Loucy (cell line): ENCODE measurements around the gene TSPAN31.

Experiments used
- H2AFZ ChIP-seq: fragments of 200-600 bp; sonication (generic); 2 replicates; pipeline ENCODE4 v1.6.0; 2016; ENCODE audit warnings: antibody characterized with exemption, mild to moderate bottlenecking, low read length, moderate library complexity
- H3F3A ChIP-seq: fragments of 200-600 bp; 2 replicates; pipeline ENCODE4 v1.6.0; 2016; ENCODE audit warnings: antibody characterized with exemption, low read depth, mild to moderate bottlenecking
- H3K27me3 ChIP-seq: fragments of 200-600 bp; sonication (generic); 2 replicates; pipeline ENCODE4 v1.6.1; 2014; ENCODE audit warnings: low read length, mild to moderate bottlenecking; ENCODE audit not compliant: insufficient read depth, poor library complexity, severe bottlenecking
- H3K36me3 ChIP-seq: fragments of 200-600 bp; sonication (generic); 2 replicates; pipeline ENCODE4 v1.6.1; 2016; ENCODE audit warnings: low read length; ENCODE audit not compliant: insufficient read depth
- H3K4me1 ChIP-seq: fragments of 200-600 bp; sonication (generic); 2 replicates; pipeline ENCODE4 v1.5.1; 2014; ENCODE audit warnings: low read length, mild to moderate bottlenecking; ENCODE audit not compliant: insufficient read depth, poor library complexity, severe bottlenecking
- H3K4me2 ChIP-seq: fragments of 200-600 bp; sonication (generic); 2 replicates; pipeline ENCODE4 v1.6.0; 2014; ENCODE audit warnings: antibody characterized with exemption, low read length, low read depth, mild to moderate bottlenecking; ENCODE audit not compliant: poor library complexity, severe bottlenecking
- H3K4me3 ChIP-seq: fragments of 200-600 bp; sonication (generic); 2 replicates; pipeline ENCODE4 v1.5.1; 2014; ENCODE audit warnings: low read length, mild to moderate bottlenecking, mixed read lengths; ENCODE audit not compliant: poor library complexity, severe bottlenecking
- H3K79me2 ChIP-seq: fragments of 200-600 bp; sonication (generic); 2 replicates; pipeline ENCODE4 v1.6.1; 2014; ENCODE audit warnings: low read length; ENCODE audit not compliant: insufficient read depth
- H3K9ac ChIP-seq: fragments of 200-600 bp; sonication (generic); 2 replicates; pipeline ENCODE4 v1.6.0; 2014; ENCODE audit warnings: mild to moderate bottlenecking, low read depth, low read length, moderate library complexity; ENCODE audit not compliant: poor library complexity, severe bottlenecking
- H3K9me2 ChIP-seq: fragments of 200-600 bp; sonication (generic); replicated peaks from 2 replicates; pipeline ENCODE4 v1.6.1; 2016; ENCODE audit warnings: low read depth, low read length, mixed read lengths
- H3K9me3 ChIP-seq: fragments of 200-600 bp; sonication (generic); 2 replicates; pipeline ENCODE4 v1.6.1; 2014; ENCODE audit warnings: mild to moderate bottlenecking, antibody characterized with exemption, low read length, low read depth; ENCODE audit not compliant: insufficient read depth
- H4K20me1 ChIP-seq: fragments of 200-600 bp; sonication (generic); 2 replicates; pipeline ENCODE4 v1.6.0; 2014; ENCODE audit warnings: antibody characterized with exemption, low read length, mild to moderate bottlenecking; ENCODE audit not compliant: insufficient read depth, poor library complexity, severe bottlenecking
- CTCF ChIP-seq: fragments of 200-600 bp; sonication (generic); conservative IDR thresholded peaks from 2 replicates; pipeline ENCODE4 v1.5.1; 2014; ENCODE audit warnings: mild to moderate bottlenecking, antibody characterized with exemption, low read length
- EZH2phosphoT487 ChIP-seq: fragments of 200-600 bp; IDR thresholded peaks from 2 replicates; pipeline ENCODE4 v1.6.1; 2018; ENCODE audit warnings: antibody characterized with exemption, mild to moderate bottlenecking, moderate library complexity, borderline replicate concordance

Gene TSPAN31

GRCh38 chr12:57782608-57783465 lies 38.0 kb downstream of the TSPAN31 start, which contains the start of gene TSFM:
TSS of gene TSFM (plus strand) at chr12:57782787. CDS start at chr12:57782802, 15 bp downstream.
- no peaks in the 10 kb centered on the region for H3F3A ChIP-seq
- no peaks in the 10 kb centered on the region for H3K27me3 ChIP-seq
- TF ChIP-seq CTCF (peak; percentile 93), EZH2phosphoT487 (no peak)

GRCh38 chr12:57783466-57783801 lies 38.6 kb downstream of the TSPAN31 start:
- Histone ChIP-seq H3K9me3 (no peaks in the 10 kb centered on the region), H3K9ac (peak overlapping the region; percentile 85), H4K20me1 (peaks cover 13% of the 10 kb centered on the region), H2AFZ (no peak overlapping the region), H3K4me1 (peaks cover 25% of the 10 kb centered on the region), H3K9me2 (no peaks in the 10 kb centered on the region), H3K4me3 (peak overlapping the region; percentile 91), H3K27me3 (no peaks in the 10 kb centered on the region), H3K36me3 (peaks cover 27% of the 10 kb centered on the region; the same call in 1 of the 2 replicates), H3K4me2 (peak overlapping the region; percentile 85), H3F3A (no peaks in the 10 kb centered on the region), H3K79me2 (peaks cover 30% of the 10 kb centered on the region)
- TF ChIP-seq EZH2phosphoT487: no peak
- no peak for TF ChIP-seq CTCF

More at GRCh38 chr12:57782608-57783465, 38.0 kb downstream of the TSPAN31 start, which contains the start of gene TSFM:
- peak within 1 kb of the TSS; percentile 91 for H3K4me3 ChIP-seq
- no peaks in the 10 kb centered on the region for H3K9me3 ChIP-seq
- H2AFZ ChIP-seq: peak within 1 kb of the TSS; percentile 49
- H3K36me3 ChIP-seq: peaks cover 21% of the 10 kb centered on the region; the same call in 1 of the 2 replicates
- H3K9ac ChIP-seq: peak within 1 kb of the TSS; percentile 85
- peaks cover 30% of the 10 kb centered on the region for H3K79me2 ChIP-seq
- H3K4me1 ChIP-seq: peaks cover 25% of the 10 kb centered on the region
- peak within 1 kb of the TSS; percentile 85 for H3K4me2 ChIP-seq
- no peaks in the 10 kb centered on the region for H3K9me2 ChIP-seq
- H4K20me1 ChIP-seq: peaks cover 13% of the 10 kb centered on the region

- H3K9me2 ChIP-seq: no peaks in the 10 kb centered on the region
- H3F3A ChIP-seq: no peaks in the 10 kb centered on the region
- peak overlapping the region; percentile 91 for H3K4me3 ChIP-seq
- no peak for TF ChIP-seq CTCF
- TF ChIP-seq EZH2phosphoT487: no peak
- peaks cover 30% of the 10 kb centered on the region for H3K79me2 ChIP-seq
- H2AFZ ChIP-seq: no peak overlapping the region
- peaks cover 25% of the 10 kb centered on the region for H3K4me1 ChIP-seq
- no peaks in the 10 kb centered on the region for H3K9me3 ChIP-seq
- no peak overlapping the region for H3K9ac ChIP-seq
- H3K27me3 ChIP-seq: no peaks in the 10 kb centered on the region
- peak overlapping the region; percentile 85 for H3K4me2 ChIP-seq
- peaks cover 30% of the 10 kb centered on the region; the same call in 1 of the 2 replicates for H3K36me3 ChIP-seq
- peaks cover 13% of the 10 kb centered on the region for H4K20me1 ChIP-seq
These were observed 39.0 kb downstream of the TSPAN31 start for GRCh38 chr12:57783861-57784260.
